Pancreas (tissue), 10 donors: Measurements from ENCODE around the gene DNAH1. TPM values are rescaled to one million over a fixed set of nuclear protein-coding genes. Genes with fewer than 3 reads are reported as not detected.

Experiments used
- ATAC-seq, 4 donors: fragments of 200-7000 bp; cut with Tn5 transposase; one replicate each; pipeline versions ENCODE4 v1.8.0 to v1.9.1; 2020; ENCODE audit warnings: mild to moderate bottlenecking in 4 of 4, moderate library complexity in 4 of 4
- DNase-seq, 6 donors: peaks; one replicate each; pipeline ENCODE4 v3.0.0-alpha.2; 2020
- FAIRE-seq: peaks from 2 replicates; lab custom pipeline; 2012; peaks lifted over from hg19 to GRCh38; lab: Jason Lieb, UNC
- H3K27ac ChIP-seq, 4 donors: fragments of 200-600 bp; sonication (generic); 1 replicate in 3 of 4; 2 replicates in 1 of 4; pipeline versions ENCODE4 v1.5.0 to v1.8.0; 2020
- H3K27me3 ChIP-seq, 4 donors: fragments of 200-600 bp; one replicate each; pipeline ENCODE4 v1.8.0; 2021
- H3K36me3 ChIP-seq, 3 donors: fragments of 200-600 bp; sonication (generic) in 1 of 3; one replicate each; pipeline versions ENCODE4 v1.5.0 to v1.8.0; 2020 to 2021
- H3K4me1 ChIP-seq, 3 donors: fragments of 200-600 bp; one replicate each; pipeline ENCODE4 v1.8.0; 2021
- H3K4me3 ChIP-seq, 4 donors: fragments of 200-600 bp; sonication (generic) in 2 of 4; one replicate each; pipeline versions ENCODE4 v1.5.0 to v1.8.0; 2020 to 2021
- H3K9me3 ChIP-seq, 4 donors: fragments of 200-600 bp; one replicate each; pipeline ENCODE4 v1.8.0; 2021
- CTCF ChIP-seq, 4 donors: fragments of 200-600 bp; sonication (generic) in 3 of 4; IDR thresholded peaks; one replicate each; pipeline versions ENCODE4 v1.5.0 to v1.8.0; 2021; ENCODE audit warnings: antibody characterized with exemption in 4 of 4
- WGBS, 2 donors: extraction: QIAGEN DNeasy Blood & Tissue Kit; methylation state at CpG; one replicate each; pipeline ENCODE4 v1.1.7; 2013; 5-methylcytosine and 5-hydroxymethylcytosine counted together
- intact Hi-C, 3 donors: fragments of 100-400 bp; cut with DNase I; formaldehyde crosslinking; loops; one replicate each; pipeline versions ENCODE4 v1.11.1 to v1.14.2; 2022
- polyA plus RNA-seq, 2 donors: library from polyadenylated mRNA; stranded (reverse); fragments of 200-250 nt; gene quantifications; one replicate each; pipeline ENCODE4 v1.2.3, GENCODE V29; 2013
- total RNA-seq, 6 donors: library from RNA; stranded (reverse); fragmentation: NEBNext Ultra II Directional in 4 of 6; extraction: Animal tissue kit (Norgen Biotek cat#: 25700) in 4 of 6; gene quantifications; one replicate each; pipeline versions ENCODE4 v1.2.1 to v1.2.4, GENCODE V29; 2021 to 2023
- donor health status: healthy with polysubstance abuse.
- donor health status: DM: no; HTN: no; CAD: no; lungs with moderate emphysema.
- donor health status: DM: no; HTN: no; CAD: no.
- donor health status: control.
- donor health status: control.
- donor health status: Bipolar disorder and iron deficiency.
- donor health status: DM: yes; HTN: yes; CAD: no.
- donor health status: DM: no; HTN: no; CAD: no.
- donor health status: DM: no; HTN: no; CAD: no.
- donor health status: DM: yes; HTN: yes; CAD: no.

DNAH1 gene
- total and polyA plus RNA-seq, 8 donors, result 2.9 to 11.4 (median 4.6) TPM

- H3K27me3 ChIP-seq, result no peaks in the 10 kb centered on the region
- peaks cover 0 to 49% (median 16%) of the 10 kb centered on the region in 3 donors for H3K36me3 ChIP-seq
- intact Hi-C loops, result no loop called here
- 95 to 96% methylated on average over 19 of the region's 19 CpGs for WGBS, 2 donors
- peaks cover 0 to 10% (median under 1%) of the 10 kb centered on the region in 3 donors for H3K4me1 ChIP-seq
- DNase-seq (peak in 3 of 6 donors; percentile 16 to 42 (median 35)), ATAC-seq (no peak), FAIRE-seq (no peak)
- H3K27ac ChIP-seq, result no peak overlapping the region
- H3K9me3 ChIP-seq, result no peaks in the 10 kb centered on the region
- H3K4me3 ChIP-seq, result no peak overlapping the region
- TF ChIP-seq CTCF (IDR thresholded peaks at IDR 0.05), result no peak
Measured at GRCh38 chr3:52403271-52403841, 87.2 kb downstream of the DNAH1 start.

- Histone ChIP-seq H3K4me1 (peaks cover 0 to 16% (median 6%) of the 10 kb centered on the region in 3 donors), H3K27me3 (no peaks in the 10 kb centered on the region), H3K4me3 (no peak overlapping the region), H3K9me3 (no peaks in the 10 kb centered on the region), H3K27ac (no peak overlapping the region), H3K36me3 (peaks cover 0 to 49% (median 16%) of the 10 kb centered on the region in 3 donors)
- TF ChIP-seq CTCF (IDR thresholded peaks at IDR 0.05), result no peak
- no peak for ATAC-seq
- WGBS, 2 donors, result 92 to 95% methylated on average over 3 of the region's 3 CpGs
- DNase-seq, result peak in 2 of 6 donors; percentile 31 to 44
- no peak for FAIRE-seq
- intact Hi-C loops, result no loop called here
Measured at GRCh38 chr3:52403955-52404354, 87.8 kb downstream of the DNAH1 start.

- Histone ChIP-seq H3K27me3 (no peaks in the 10 kb centered on the region), H3K4me3 (no peak overlapping the region), H3K9me3 (no peaks in the 10 kb centered on the region), H3K4me1 (peaks cover 0 to 17% (median 10%) of the 10 kb centered on the region in 3 donors), H3K36me3 (peaks cover 0 to 49% (median 16%) of the 10 kb centered on the region in 3 donors), H3K27ac (no peak overlapping the region)
- TF ChIP-seq CTCF (IDR thresholded peaks at IDR 0.05), result no peak
- DNase-seq, result no peak
- FAIRE-seq, result no peak
- no peak for ATAC-seq
- intact Hi-C loops, result no loop called here
- WGBS, 2 donors, result 91 to 93% methylated on average over 10 of the region's 10 CpGs
Measured at GRCh38 chr3:52404391-52404790, 88.3 kb downstream of the DNAH1 start.

- H3K4me3 ChIP-seq, result no peak overlapping the region
- WGBS, 2 donors, result 98 to 99% methylated on average over 6 of the region's 6 CpGs
- TF ChIP-seq CTCF (IDR thresholded peaks at IDR 0.05), result no peak
- no peak overlapping the region for H3K27ac ChIP-seq
- DNase-seq, result peak in 1 of 6 donors; percentile 32
- no peaks in the 10 kb centered on the region for H3K9me3 ChIP-seq
- no peak for FAIRE-seq
- intact Hi-C loops, result no loop called here
- ATAC-seq, result no peak
- peaks cover 0 to 17% (median 10%) of the 10 kb centered on the region in 3 donors for H3K4me1 ChIP-seq
- no peaks in the 10 kb centered on the region for H3K27me3 ChIP-seq
- H3K36me3 ChIP-seq, result peaks cover 0 to 49% (median 16%) of the 10 kb centered on the region in 3 donors
Measured at GRCh38 chr3:52405066-52405465, 88.9 kb downstream of the DNAH1 start.

- Histone ChIP-seq H3K9me3 (no peaks in the 10 kb centered on the region), H3K36me3 (peaks cover 0 to 49% (median 16%) of the 10 kb centered on the region in 3 donors), H3K4me3 (no peak overlapping the region), H3K27ac (no peak overlapping the region), H3K4me1 (peaks cover 0 to 17% (median 10%) of the 10 kb centered on the region in 3 donors), H3K27me3 (no peaks in the 10 kb centered on the region)
- no peak for DNase-seq
- no peak for ATAC-seq
- WGBS, 2 donors, result 85 to 92% methylated on average over 4 of the region's 4 CpGs
- intact Hi-C loops, result no loop called here
- TF ChIP-seq CTCF (IDR thresholded peaks at IDR 0.05), result no peak
- no peak for FAIRE-seq
Measured at GRCh38 chr3:52405601-52406110, 89.5 kb downstream of the DNAH1 start.
